Thymus (tissue), 11 donors: ENCODE data around the gene TCP11. TPM values are rescaled to one million over a fixed set of nuclear protein-coding genes. Genes with fewer than 3 reads are reported as not detected.

Experiments used
- DNase-seq, 9 donors: peaks; one replicate each; pipeline ENCODE4 v3.0.0-alpha.2; 2013; ENCODE audit warnings: low spot score in 9 of 9, low read depth in 6 of 9, missing footprints in 1 of 9
- H3K27ac ChIP-seq, 2 donors: one replicate each; pipeline ENCODE4 v1.5.1; 2013; ENCODE audit warnings: control low read depth in 1 of 2, low read depth in 1 of 2, low read length in 1 of 2, mild to moderate bottlenecking in 1 of 2, moderate library complexity in 1 of 2
- H3K27me3 ChIP-seq, 2 donors: one replicate each; pipeline ENCODE4 v1.5.1; 2013; ENCODE audit warnings: low read length in 1 of 2; ENCODE audit not compliant: control insufficient read depth in 2 of 2, insufficient read depth in 1 of 2
- H3K36me3 ChIP-seq, 2 donors: one replicate each; pipeline ENCODE4 v1.5.1; 2013; ENCODE audit warnings: low read length in 1 of 2, mild to moderate bottlenecking in 1 of 2, moderate library complexity in 1 of 2; ENCODE audit not compliant: control insufficient read depth in 2 of 2, insufficient read depth in 2 of 2
- H3K4me1 ChIP-seq, 2 donors: one replicate each; pipeline ENCODE4 v1.5.1; 2013; ENCODE audit warnings: low read length in 2 of 2; ENCODE audit not compliant: control insufficient read depth in 2 of 2, insufficient read depth in 2 of 2
- H3K4me3 ChIP-seq, 2 donors: one replicate each; pipeline ENCODE4 v1.5.1; 2013; ENCODE audit warnings: low read length in 2 of 2, control low read depth in 1 of 2, mild to moderate bottlenecking in 1 of 2
- H3K9me3 ChIP-seq, 2 donors: one replicate each; pipeline ENCODE4 v1.5.1; 2013; ENCODE audit warnings: low read length in 1 of 2, mild to moderate bottlenecking in 1 of 2; ENCODE audit not compliant: control insufficient read depth in 2 of 2, insufficient read depth in 1 of 2
- WGBS: extraction: QIAGEN DNeasy Blood & Tissue Kit; methylation state at CpG from one replicate; pipeline ENCODE4 v1.1.7; 2013; 5-methylcytosine and 5-hydroxymethylcytosine counted together
- polyA plus RNA-seq: library from polyadenylated mRNA; stranded (reverse); fragments of 200-250 nt; gene quantifications from one replicate; pipeline ENCODE4 v1.2.3, GENCODE V29; 2013
- total RNA-seq: library from RNA; stranded (reverse); fragments of 120-200 nt; gene quantifications from one replicate; pipeline ENCODE4 v1.2.4, GENCODE V29; 2013
- donor health status: healthy.

TCP11 gene
- total and polyA plus RNA-seq, 2 donors = 0.30 to 0.33 TPM

- no peak for DNase-seq
- peaks cover 0 to 5% of the 10 kb centered on the region in 2 donors for H3K27me3 ChIP-seq
- no peaks in the 10 kb centered on the region for H3K36me3 ChIP-seq
- WGBS = 95% methylated on average over 4 of the region's 4 CpGs
- H3K27ac ChIP-seq = no peak overlapping the region
- no peaks in the 10 kb centered on the region for H3K9me3 ChIP-seq
- no peak overlapping the region for H3K4me3 ChIP-seq
- no peaks in the 10 kb centered on the region for H3K4me1 ChIP-seq
Observed at GRCh38 chr6:35174501-35174900, 33.4 kb upstream of the TCP11 start.

- H3K4me3 ChIP-seq = no peak overlapping the region
- H3K9me3 ChIP-seq = no peaks in the 10 kb centered on the region
- 70% methylated on average over 2 of the region's 2 CpGs for WGBS
- no peak for DNase-seq
- H3K36me3 ChIP-seq = no peaks in the 10 kb centered on the region
- H3K4me1 ChIP-seq = no peaks in the 10 kb centered on the region
- no peak overlapping the region for H3K27ac ChIP-seq
- peaks cover 0 to 5% of the 10 kb centered on the region in 2 donors for H3K27me3 ChIP-seq
Observed at GRCh38 chr6:35174088-35174434, 32.9 kb upstream of the TCP11 start.

- H3K27ac ChIP-seq = no peak overlapping the region
- 86% methylated on average over 7 of the region's 7 CpGs for WGBS
- H3K27me3 ChIP-seq = peaks cover 0 to 5% of the 10 kb centered on the region in 2 donors
- no peak for DNase-seq
- no peaks in the 10 kb centered on the region for H3K4me1 ChIP-seq
- H3K4me3 ChIP-seq = no peak overlapping the region
- H3K36me3 ChIP-seq = no peaks in the 10 kb centered on the region
- H3K9me3 ChIP-seq = no peaks in the 10 kb centered on the region
Observed at GRCh38 chr6:35173427-35174087, 32.4 kb upstream of the TCP11 start.

GRCh38 chr6:35173044-35173426, 31.9 kb upstream of the TCP11 start:
- DNase-seq = no peak
- WGBS = 91% methylated on average over 5 of the region's 5 CpGs

GRCh38 chr6:35170891-35171290, 29.8 kb upstream of the TCP11 start:
- Histone ChIP-seq H3K27me3 (peaks cover 0 to 7% of the 10 kb centered on the region in 2 donors), H3K9me3 (no peaks in the 10 kb centered on the region), H3K4me3 (no peak overlapping the region), H3K4me1 (no peaks in the 10 kb centered on the region), H3K27ac (no peak overlapping the region), H3K36me3 (no peaks in the 10 kb centered on the region)
- WGBS = 98% methylated on average over 3 of the region's 3 CpGs
- no peak for DNase-seq

More at GRCh38 chr6:35173044-35173426, 31.9 kb upstream of the TCP11 start:
- peaks cover 0 to 7% of the 10 kb centered on the region in 2 donors for H3K27me3 ChIP-seq
- H3K27ac ChIP-seq = no peak overlapping the region
- H3K36me3 ChIP-seq = no peaks in the 10 kb centered on the region
- no peaks in the 10 kb centered on the region for H3K4me1 ChIP-seq
- no peaks in the 10 kb centered on the region for H3K9me3 ChIP-seq
- H3K4me3 ChIP-seq = no peak overlapping the region

GRCh38 chr6:35170166-35170565, 29.0 kb upstream of the TCP11 start:
- Histone ChIP-seq H3K4me3 (no peak overlapping the region), H3K27me3 (peaks cover 0 to 7% of the 10 kb centered on the region in 2 donors), H3K4me1 (no peaks in the 10 kb centered on the region), H3K36me3 (no peaks in the 10 kb centered on the region), H3K27ac (no peak overlapping the region), H3K9me3 (no peaks in the 10 kb centered on the region)
- 88% methylated on average over 1 of the region's 1 CpG for WGBS
- no peak for DNase-seq

GRCh38 chr6:35168461-35168861, 27.3 kb upstream of the TCP11 start:
- WGBS = 89% methylated on average over 7 of the region's 7 CpGs
- Histone ChIP-seq H3K27me3 (peaks cover 0 to 7% of the 10 kb centered on the region in 2 donors), H3K9me3 (no peaks in the 10 kb centered on the region), H3K36me3 (no peaks in the 10 kb centered on the region), H3K4me1 (no peaks in the 10 kb centered on the region), H3K4me3 (no peak overlapping the region), H3K27ac (no peak overlapping the region)
- peak in 1 of 9 donors; percentile 11 for DNase-seq

GRCh38 chr6:35167505-35167904, 26.4 kb upstream of the TCP11 start:
- H3K27me3 ChIP-seq = peaks cover 0 to 11% of the 10 kb centered on the region in 2 donors
- no peaks in the 10 kb centered on the region for H3K36me3 ChIP-seq
- no peak for DNase-seq

GRCh38 chr6:35166520-35166919, 25.4 kb upstream of the TCP11 start:
- H3K4me3 ChIP-seq = no peak overlapping the region
- no peaks in the 10 kb centered on the region for H3K36me3 ChIP-seq
- no peak for DNase-seq
- H3K27me3 ChIP-seq = peaks cover 0 to 12% of the 10 kb centered on the region in 2 donors
- WGBS = 92% methylated on average over 5 of the region's 5 CpGs
- no peak overlapping the region for H3K27ac ChIP-seq
- no peaks in the 10 kb centered on the region for H3K4me1 ChIP-seq
- H3K9me3 ChIP-seq = no peaks in the 10 kb centered on the region

More at GRCh38 chr6:35167505-35167904, 26.4 kb upstream of the TCP11 start:
- Histone ChIP-seq H3K27ac (no peak overlapping the region), H3K4me3 (no peak overlapping the region), H3K4me1 (no peaks in the 10 kb centered on the region), H3K9me3 (no peaks in the 10 kb centered on the region)
